Smooth muscle cell (in vitro differentiated cells): ENCODE results near the gene TBC1D22B. TPM values are rescaled to one million over a fixed set of nuclear protein-coding genes. Genes with fewer than 3 reads are reported as not detected.

Experiments used
- DNase-seq: peaks from one replicate; lab custom pipeline; 2025; ENCODE audit not compliant: unreplicated experiment; lab: John Stamatoyannopoulos, UW
- H2AFZ ChIP-seq: fragments of 200-600 bp; sonication (generic); 2 replicates; pipeline ENCODE4 v1.6.0; 2016; ENCODE audit warnings: antibody characterized with exemption, low read depth, mild to moderate bottlenecking
- H3F3A ChIP-seq: fragments of 200-600 bp; sonication (generic); 2 replicates; pipeline ENCODE4 v1.6.0; 2017; ENCODE audit warnings: antibody characterized with exemption, low read depth
- H3K27ac ChIP-seq: fragments of 200-600 bp; sonication (generic); 2 replicates; pipeline ENCODE4 v1.5.1; 2016; ENCODE audit warnings: low read depth, mild to moderate bottlenecking
- H3K27me3 ChIP-seq: fragments of 200-600 bp; sonication (generic); 2 replicates; pipeline ENCODE4 v1.6.1; 2016; ENCODE audit warnings: low read depth, mild to moderate bottlenecking
- H3K36me3 ChIP-seq: fragments of 200-600 bp; sonication (generic); 2 replicates; pipeline ENCODE4 v1.5.1; 2016; ENCODE audit warnings: low read depth
- H3K4me1 ChIP-seq: fragments of 200-600 bp; sonication (generic); 2 replicates; pipeline ENCODE4 v1.5.1; 2016; ENCODE audit warnings: low read depth
- H3K4me2 ChIP-seq: fragments of 200-600 bp; sonication (generic); 2 replicates; pipeline ENCODE4 v1.6.0; 2016; ENCODE audit warnings: mild to moderate bottlenecking
- H3K4me3 ChIP-seq: fragments of 200-600 bp; sonication (generic); 2 replicates; pipeline ENCODE4 v1.5.1; 2016; ENCODE audit warnings: mild to moderate bottlenecking
- H3K79me2 ChIP-seq: fragments of 200-600 bp; sonication (generic); 2 replicates; pipeline ENCODE4 v1.6.0; 2016; ENCODE audit warnings: low read depth, mild to moderate bottlenecking
- H3K9ac ChIP-seq: fragments of 200-600 bp; sonication (generic); 2 replicates; pipeline ENCODE4 v1.6.0; 2016; ENCODE audit warnings: low read depth
- H3K9me3 ChIP-seq: fragments of 200-600 bp; sonication (generic); replicated peaks from 2 replicates; pipeline ENCODE4 v1.5.1; 2016; ENCODE audit warnings: low read depth
- H4K20me1 ChIP-seq: fragments of 200-600 bp; sonication (generic); 2 replicates; pipeline ENCODE4 v1.6.0; 2016; ENCODE audit warnings: low read depth
- CTCF ChIP-seq: fragments of 200-600 bp; sonication (generic); IDR thresholded peaks from 2 replicates; pipeline ENCODE4 v1.5.1; 2017; ENCODE audit warnings: borderline replicate concordance, mild to moderate bottlenecking, antibody characterized with exemption; ENCODE audit not compliant: insufficient read depth, poor library complexity, severe bottlenecking
- WGBS: methylation state at CpG from one replicate; pipeline ENCODE4 v1.1.7; 2016; ENCODE audit warnings: low lambda C conversion rate; 5-methylcytosine and 5-hydroxymethylcytosine counted together
- polyA plus RNA-seq: library from polyadenylated mRNA; unstranded; fragments of >200 nt; fragmentation: Nextera tagmentation; extraction: Ambion mirVana; gene quantifications from 2 replicates; pipeline ENCODE4 v1.2.1, GENCODE V29; 2016
- total RNA-seq: library from RNA; depleted of rRNA; stranded (reverse); fragments of >200 nt; gene quantifications from 2 replicates; pipeline ENCODE4 v1.2.3, GENCODE V29; 2014

The TBC1D22B gene
- total and polyA plus RNA-seq, 2 experiments from 2014 or later, result 5.6 to 7.2 TPM

- H3K4me1 ChIP-seq, result no peaks in the 10 kb centered on the region
- H2AFZ ChIP-seq, result no peak overlapping the region
- no peak for TF ChIP-seq CTCF
- no peaks in the 10 kb centered on the region for H3K36me3 ChIP-seq
- no peak overlapping the region for H3K4me2 ChIP-seq
- no peaks in the 10 kb centered on the region for H3K79me2 ChIP-seq
- H3K27me3 ChIP-seq, result no peaks in the 10 kb centered on the region
- no peak overlapping the region for H3K9ac ChIP-seq
- no peak for DNase-seq
- no peak overlapping the region for H3K27ac ChIP-seq
- no peaks in the 10 kb centered on the region for H3K9me3 ChIP-seq
- H4K20me1 ChIP-seq, result peaks cover 11% of the 10 kb centered on the region
- no peak overlapping the region for H3K4me3 ChIP-seq
- WGBS, result 93% methylated on average over 5 of the region's 5 CpGs
- no peaks in the 10 kb centered on the region for H3F3A ChIP-seq
Measured at GRCh38 chr6:37317312-37318038, 59.9 kb downstream of the TBC1D22B start.

GRCh38 chr6:37319156-37319555 lies 61.6 kb downstream of the TBC1D22B start:
- no peak for TF ChIP-seq CTCF
- no peaks in the 10 kb centered on the region for H3K79me2 ChIP-seq
- H3K9me3 ChIP-seq, result no peaks in the 10 kb centered on the region
- 62% methylated on average over 3 of the region's 3 CpGs for WGBS
- no peak overlapping the region for H3K4me2 ChIP-seq
- H3K36me3 ChIP-seq, result no peaks in the 10 kb centered on the region
- H4K20me1 ChIP-seq, result peaks cover 11% of the 10 kb centered on the region
- no peaks in the 10 kb centered on the region for H3K4me1 ChIP-seq
- no peaks in the 10 kb centered on the region for H3F3A ChIP-seq
- no peak overlapping the region for H2AFZ ChIP-seq
- no peak overlapping the region for H3K9ac ChIP-seq
- H3K27me3 ChIP-seq, result no peaks in the 10 kb centered on the region
- DNase-seq, result no peak
- H3K27ac ChIP-seq, result peak overlapping the region; percentile 46
- H3K4me3 ChIP-seq, result no peak overlapping the region

GRCh38 chr6:37319856-37320480 lies 62.4 kb downstream of the TBC1D22B start:
- no peaks in the 10 kb centered on the region for H3F3A ChIP-seq
- H3K9ac ChIP-seq, result no peak overlapping the region
- no peaks in the 10 kb centered on the region for H3K27me3 ChIP-seq
- no peak overlapping the region for H2AFZ ChIP-seq
- no peak overlapping the region for H3K4me2 ChIP-seq
- DNase-seq, result no peak
- no peaks in the 10 kb centered on the region for H3K9me3 ChIP-seq
- H3K36me3 ChIP-seq, result no peaks in the 10 kb centered on the region
- no peak overlapping the region for H3K4me3 ChIP-seq
- peak overlapping the region; percentile 46 for H3K27ac ChIP-seq
- WGBS, result 73% methylated on average over 4 of the region's 4 CpGs
- H3K4me1 ChIP-seq, result no peaks in the 10 kb centered on the region
- H3K79me2 ChIP-seq, result no peaks in the 10 kb centered on the region
- peaks cover 11% of the 10 kb centered on the region for H4K20me1 ChIP-seq
- no peak for TF ChIP-seq CTCF
